Lung (tissue), 12 donors: ENCODE data around the gene PCDH10. TPM values are rescaled to one million over a fixed set of nuclear protein-coding genes. Genes with fewer than 3 reads are reported as not detected.

Source experiments
- ATAC-seq: fragments of 200-7000 bp; cut with Tn5 transposase; one replicate; pipeline ENCODE4 v1.9.1; 2020; ENCODE audit warnings: moderate number of reproducible peaks; ENCODE audit not compliant: insufficient read depth, low FRiP score
- DNase-seq, 3 donors: peaks; one replicate each; pipeline ENCODE4 v3.0.0-alpha.2; 2013 to 2017
- H3K27ac ChIP-seq, 2 donors: one replicate each; pipeline ENCODE4 v1.5.1; 2013; ENCODE audit warnings: mild to moderate bottlenecking in 2 of 2, moderate library complexity in 2 of 2, control low read depth in 1 of 2, inconsistent platforms in 1 of 2, low read depth in 1 of 2, low read length in 1 of 2
- H3K27me3 ChIP-seq, 3 donors: one replicate each; pipeline ENCODE4 v1.5.1; 2013; ENCODE audit warnings: low read length in 2 of 3; ENCODE audit not compliant: control insufficient read depth in 3 of 3, insufficient read depth in 3 of 3
- H3K36me3 ChIP-seq, 4 donors: one replicate each; pipeline ENCODE4 v1.5.1; 2013; ENCODE audit warnings: low read length in 4 of 4, mild to moderate bottlenecking in 1 of 4, moderate library complexity in 1 of 4; ENCODE audit not compliant: control insufficient read depth in 4 of 4, insufficient read depth in 4 of 4
- H3K4me1 ChIP-seq, 5 donors: one replicate each; pipeline ENCODE4 v1.5.1; 2013; ENCODE audit warnings: low read length in 5 of 5, mild to moderate bottlenecking in 2 of 5, moderate library complexity in 1 of 5; ENCODE audit not compliant: control insufficient read depth in 5 of 5, insufficient read depth in 5 of 5
- H3K4me3 ChIP-seq: one replicate; pipeline ENCODE4 v1.5.1; 2013; ENCODE audit warnings: mild to moderate bottlenecking, control low read depth, moderate library complexity
- H3K9ac ChIP-seq, 2 donors: one replicate each; pipeline ENCODE4 v1.5.1; 2013; ENCODE audit warnings: low read length in 2 of 2, control low read depth in 1 of 2; ENCODE audit not compliant: insufficient read depth in 1 of 2
- H3K9me3 ChIP-seq, 4 donors: one replicate each; pipeline ENCODE4 v1.5.1; 2013; ENCODE audit warnings: low read length in 3 of 4, mild to moderate bottlenecking in 1 of 4, moderate library complexity in 1 of 4; ENCODE audit not compliant: control insufficient read depth in 4 of 4, insufficient read depth in 3 of 4
- WGBS, 2 donors: extraction: QIAGEN DNeasy Blood & Tissue Kit; methylation state at CpG; one replicate each; pipeline ENCODE4 v1.1.7; 2013; 5-methylcytosine and 5-hydroxymethylcytosine counted together
- polyA plus RNA-seq, 2 donors: library from polyadenylated mRNA; stranded (reverse); fragments of 200-250 nt; gene quantifications; one replicate each; pipeline ENCODE4 v1.2.1, GENCODE V29; 2013
- total RNA-seq, 2 donors: library from RNA; depleted of rRNA in 1 of 2; stranded (reverse); fragments of >200 nt in 1 of 2; gene quantifications; one replicate each; pipeline ENCODE4 v1.2.1, GENCODE V29; 2014 to 2021
- TF ChIP-seq, protein P1 (sequence below): IDR thresholded peaks from 2 replicates; pipeline ENCODE4 v1.5.1; 2012; ENCODE audit warnings: mild to moderate bottlenecking; ENCODE audit errors: control extremely low read depth, extremely low read depth
- donor health status: control.
- donor health status: control.
- donor health status: Bipolar disorder and iron deficiency.
- donor health status: healthy.
- donor health status: DM: yes; HTN: yes; CAD: no.

The PCDH10 gene
- total and polyA plus RNA-seq, 4 donors = 0.08 to 1.7 (median 0.68) TPM

DNA sequence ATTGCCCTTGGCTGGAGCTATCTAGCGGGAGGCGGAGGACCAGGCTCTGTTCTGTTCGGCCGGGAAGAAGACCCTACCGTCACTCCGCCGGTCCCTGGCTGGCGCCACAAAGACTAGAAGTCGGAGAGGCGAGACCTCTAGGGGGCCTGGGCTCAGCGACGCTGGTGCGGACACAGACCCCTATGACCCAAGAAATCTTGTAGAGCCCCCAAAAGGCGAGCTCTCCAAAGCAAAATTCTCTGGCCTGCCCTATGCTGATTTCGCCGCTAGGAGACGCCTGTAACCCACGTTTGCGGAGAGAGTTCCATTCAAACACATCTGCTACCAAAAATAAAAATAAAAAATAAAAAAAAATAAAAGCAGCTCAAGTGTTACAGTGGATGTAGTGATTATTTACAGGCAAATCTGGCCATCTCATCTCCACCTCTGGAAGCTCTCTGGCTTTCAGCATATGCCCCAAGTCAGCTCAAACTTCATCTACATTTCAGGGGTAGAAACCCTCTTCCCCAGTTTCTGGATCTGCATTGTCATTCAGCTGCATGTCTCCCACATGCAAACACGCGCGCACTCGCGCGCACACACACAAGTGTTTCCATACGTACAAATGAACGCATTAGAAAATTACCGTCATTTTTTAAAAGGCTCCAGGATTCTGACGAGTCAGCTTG is 2.4 kb upstream of the PCDH10 start:
- 1 to 2% methylated on average over 29 of the region's 29 CpGs for WGBS, 2 donors
- TF ChIP-seq, protein P1, sequence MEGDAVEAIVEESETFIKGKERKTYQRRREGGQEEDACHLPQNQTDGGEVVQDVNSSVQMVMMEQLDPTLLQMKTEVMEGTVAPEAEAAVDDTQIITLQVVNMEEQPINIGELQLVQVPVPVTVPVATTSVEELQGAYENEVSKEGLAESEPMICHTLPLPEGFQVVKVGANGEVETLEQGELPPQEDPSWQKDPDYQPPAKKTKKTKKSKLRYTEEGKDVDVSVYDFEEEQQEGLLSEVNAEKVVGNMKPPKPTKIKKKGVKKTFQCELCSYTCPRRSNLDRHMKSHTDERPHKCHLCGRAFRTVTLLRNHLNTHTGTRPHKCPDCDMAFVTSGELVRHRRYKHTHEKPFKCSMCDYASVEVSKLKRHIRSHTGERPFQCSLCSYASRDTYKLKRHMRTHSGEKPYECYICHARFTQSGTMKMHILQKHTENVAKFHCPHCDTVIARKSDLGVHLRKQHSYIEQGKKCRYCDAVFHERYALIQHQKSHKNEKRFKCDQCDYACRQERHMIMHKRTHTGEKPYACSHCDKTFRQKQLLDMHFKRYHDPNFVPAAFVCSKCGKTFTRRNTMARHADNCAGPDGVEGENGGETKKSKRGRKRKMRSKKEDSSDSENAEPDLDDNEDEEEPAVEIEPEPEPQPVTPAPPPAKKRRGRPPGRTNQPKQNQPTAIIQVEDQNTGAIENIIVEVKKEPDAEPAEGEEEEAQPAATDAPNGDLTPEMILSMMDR = peak; percentile 47
- Histone ChIP-seq H3K27ac (no peak overlapping the region), H3K9ac (peak overlapping the region in 1 of 2 donors; percentile 48), H3K9me3 (peaks cover 0 to 8% (median 0%) of the 10 kb centered on the region in 4 donors), H3K4me1 (peaks cover 12 to 53% (median 20%) of the 10 kb centered on the region in 5 donors), H3K36me3 (no peaks in the 10 kb centered on the region), H3K27me3 (peaks cover 0 to 59% (median 57%) of the 10 kb centered on the region in 3 donors), H3K4me3 (no peak overlapping the region)
- DNase-seq (peak; percentile 65 to 77 (median 76)), ATAC-seq (no peak)

DNA sequence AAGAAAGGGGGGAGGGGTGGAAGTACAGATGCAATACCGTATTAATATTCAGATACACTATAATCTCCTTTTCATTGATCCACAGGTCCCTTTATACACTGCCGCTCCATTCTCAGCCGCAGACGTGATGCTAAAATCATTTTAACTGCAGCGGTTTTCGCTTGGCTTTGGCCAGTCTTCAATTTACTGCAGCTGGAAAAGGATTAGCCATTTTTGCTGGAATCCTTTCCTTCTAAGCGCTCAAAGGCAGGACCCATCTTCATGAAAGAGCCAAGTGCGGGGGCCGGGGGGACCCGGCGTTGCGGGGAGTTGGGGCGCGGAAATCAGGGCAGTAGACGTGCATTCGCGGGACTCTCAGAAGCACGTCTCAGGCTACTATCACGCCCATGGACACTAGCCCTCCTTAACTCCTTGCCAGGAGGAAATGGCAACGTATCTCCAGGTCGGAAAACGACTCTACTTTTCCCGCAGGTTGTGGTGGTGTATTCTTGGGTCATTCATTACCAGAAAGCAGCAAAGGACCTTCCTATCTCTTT is 1.7 kb upstream of the PCDH10 start:
- Histone ChIP-seq H3K27ac (no peak overlapping the region), H3K4me1 (peaks cover 12 to 59% (median 20%) of the 10 kb centered on the region in 5 donors), H3K36me3 (no peaks in the 10 kb centered on the region), H3K4me3 (no peak overlapping the region), H3K9me3 (peaks cover 0 to 13% (median 0%) of the 10 kb centered on the region in 4 donors), H3K9ac (no peak overlapping the region), H3K27me3 (peaks cover 0 to 66% (median 63%) of the 10 kb centered on the region in 3 donors)
- DNase-seq (peak in 1 of 3 donors; percentile 20), ATAC-seq (no peak)
- TF ChIP-seq, protein P1 = no peak
- 2% methylated on average over 23 of the region's 23 CpGs for WGBS, 2 donors

DNA sequence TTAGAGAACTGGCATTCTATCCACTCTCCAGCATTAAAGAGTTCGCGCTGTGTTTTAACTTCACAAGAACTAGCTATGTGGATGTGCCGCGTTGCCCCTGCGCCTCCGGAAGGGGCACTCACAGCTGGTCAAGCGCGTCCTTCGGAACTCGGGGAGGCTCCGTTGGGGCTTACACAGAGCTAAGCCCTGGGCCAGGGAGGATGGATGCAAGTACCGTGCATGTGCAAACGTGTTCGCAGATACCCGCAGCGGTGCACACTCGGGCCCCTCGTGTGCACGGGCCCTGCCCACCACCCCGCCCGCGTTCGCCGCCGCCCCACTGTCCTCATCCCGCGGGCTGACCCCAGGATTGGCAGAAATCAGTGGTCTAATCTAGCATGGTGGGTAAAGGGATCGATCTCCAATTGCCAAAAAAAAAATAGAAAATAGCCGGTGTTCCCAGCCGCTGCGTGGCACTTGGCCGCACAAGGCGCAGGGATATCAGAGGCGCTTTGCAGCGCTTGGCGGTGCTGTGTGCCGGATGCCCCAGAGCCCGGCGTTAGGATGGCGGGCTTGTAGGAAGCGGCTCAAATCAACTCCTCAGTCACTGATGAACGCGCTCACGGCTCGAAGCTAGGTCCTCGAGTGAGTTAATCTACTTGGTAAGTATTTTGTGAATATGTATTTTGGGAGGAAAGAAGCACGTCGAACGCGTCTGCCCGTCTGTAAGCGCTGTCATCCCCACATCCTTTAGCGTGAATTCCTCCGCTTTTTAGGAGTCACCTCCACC is 989 bp upstream of the PCDH10 start:
- peaks cover 14 to 66% (median 20%) of the 10 kb centered on the region in 5 donors for H3K4me1 ChIP-seq
- 1 to 3% methylated on average over 54 of the region's 54 CpGs for WGBS, 2 donors
- H3K9me3 ChIP-seq = peaks cover 0 to 16% (median 0%) of the 10 kb centered on the region in 4 donors
- ATAC-seq = no peak
- peaks cover 0 to 73% (median 68%) of the 10 kb centered on the region in 3 donors for H3K27me3 ChIP-seq
- H3K9ac ChIP-seq = no peak overlapping the region
- peak overlapping the region; percentile 17 for H3K4me3 ChIP-seq
- no peak overlapping the region for H3K27ac ChIP-seq
- peak; percentile 45 to 55 (median 48) for DNase-seq
- no peaks in the 10 kb centered on the region for H3K36me3 ChIP-seq
- TF ChIP-seq, protein P1 = no peak
